PFSK-1 (cell line): ENCODE measurements around the gene CLCN7.

Source experiments
- FOXP2 ChIP-seq: optimal IDR thresholded peaks from 2 replicates; pipeline ENCODE3; 2011; ENCODE audit warnings: borderline replicate concordance, control low read depth, inconsistent platforms; ENCODE audit not compliant: insufficient read depth; ENCODE audit errors: extremely low read length, extremely low read depth
- TAF1 ChIP-seq: IDR thresholded peaks from 2 replicates; pipeline ENCODE4 v1.6.1; 2012; ENCODE audit warnings: low read length, control low read depth, borderline replicate concordance; ENCODE audit not compliant: insufficient read depth

GRCh38 chr16:1460602-1461138 lies 14.2 kb downstream of the CLCN7 start:
- TF ChIP-seq FOXP2 (no peak), TAF1 (no peak)
